DND-41 (cell line): ENCODE measurements around the gene VSTM2B.

Experiments
- CTCF ChIP-seq: IDR thresholded peaks from 2 replicates; pipeline ENCODE4 v1.5.1; 2012; ENCODE audit warnings: borderline replicate concordance, low read length, moderate library complexity, mild to moderate bottlenecking; ENCODE audit not compliant: poor library complexity, severe bottlenecking; ENCODE audit errors: extremely low read depth
- EZH2 ChIP-seq: IDR thresholded peaks from 3 replicates; pipeline ENCODE4 v1.6.1; 2012; ENCODE audit warnings: borderline replicate concordance, low read depth, mild to moderate bottlenecking, moderate library complexity, low read length, inconsistent platforms; ENCODE audit not compliant: severe bottlenecking

DNA sequence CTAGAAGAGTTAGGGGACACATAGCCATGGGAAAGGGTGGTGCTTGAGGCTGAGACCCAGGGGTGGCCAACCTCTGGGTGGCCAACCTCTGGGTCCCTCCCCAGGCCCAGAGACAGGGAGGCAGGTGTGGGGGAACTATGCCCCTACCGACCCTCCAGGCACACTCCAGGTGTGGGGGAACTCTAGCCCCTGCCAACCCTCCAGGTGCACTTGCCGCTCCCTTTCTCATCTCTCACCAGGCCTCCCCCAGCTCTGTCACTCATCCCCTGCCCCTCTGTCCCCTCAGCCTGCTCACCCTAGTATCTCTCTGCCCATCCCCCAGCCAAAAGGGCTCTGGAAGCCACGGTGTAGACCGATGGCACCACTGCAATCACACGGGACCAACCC is 10.6 kb upstream of the VSTM2B start:
- TF ChIP-seq CTCF (no peak), EZH2 (no peak)
